Breast epithelium (tissue), 4 donors: Measurements from ENCODE around the gene CDKN1A. TPM values are rescaled to one million over a fixed set of nuclear protein-coding genes. Genes with fewer than 3 reads are reported as not detected.

Experiments used
- DNase-seq, 2 donors: peaks; one replicate each; pipeline ENCODE4 v3.0.0-alpha.2; 2019; ENCODE audit warnings: low spot score in 2 of 2
- H3K27ac ChIP-seq, 2 donors: fragments of 200-600 bp; sonication (generic) in 1 of 2; one replicate each; pipeline ENCODE4 v1.5.1; 2016 to 2019; ENCODE audit warnings: mild to moderate bottlenecking in 1 of 2
- H3K27me3 ChIP-seq, 2 donors: fragments of 200-600 bp; sonication (generic) in 1 of 2; one replicate each; pipeline versions ENCODE4 v1.5.1 to v1.6.0; 2017 to 2019; ENCODE audit warnings: control low read depth in 1 of 2, mild to moderate bottlenecking in 1 of 2
- H3K36me3 ChIP-seq: fragments of 200-600 bp; one replicate; pipeline ENCODE4 v1.5.1; 2019
- H3K4me1 ChIP-seq, 2 donors: fragments of 200-600 bp; sonication (generic); one replicate each; pipeline ENCODE4 v1.5.1; 2016 to 2019; ENCODE audit warnings: control low read depth in 1 of 2
- H3K4me3 ChIP-seq, 3 donors: fragments of 200-600 bp; sonication (generic); 1 replicate in 2 of 3; 2 replicates in 1 of 3; pipeline ENCODE4 v1.5.1; 2016 to 2019; ENCODE audit warnings: mild to moderate bottlenecking in 3 of 3, moderate library complexity in 2 of 3
- H3K9me3 ChIP-seq, 2 donors: fragments of 200-600 bp; sonication (generic) in 1 of 2; one replicate each; pipeline ENCODE4 v1.5.1; 2016 to 2019; ENCODE audit warnings: control low read depth in 1 of 2
- POLR2A ChIP-seq: fragments of 450-650 bp; IDR thresholded peaks from one replicate; pipeline ENCODE4 v1.6.1; 2016; ENCODE audit warnings: antibody characterized with exemption, mild to moderate bottlenecking, moderate library complexity
- POLR2AphosphoS5 ChIP-seq, 3 donors: sonication (generic); formaldehyde crosslinking; IDR thresholded peaks; one replicate each; pipeline ENCODE4 v1.6.1; 2017; ENCODE audit warnings: antibody characterized with exemption in 3 of 3
- intact Hi-C: fragments of 100-400 bp; cut with DNase I; formaldehyde crosslinking; loops from one replicate; pipeline ENCODE4 v1.15.1; 2023; ENCODE audit warnings: low total_unique reads
- total RNA-seq, 3 donors: library from RNA; depleted of rRNA; stranded (reverse); fragments of >200 nt; gene quantifications; one replicate each; pipeline ENCODE4 v1.1.0, GENCODE V29; 2016
- TF ChIP-seq, protein P1 (sequence below), 3 donors: fragments of 450-650 bp; IDR thresholded peaks; one replicate each; pipeline ENCODE4 v1.5.1; 2016 to 2017; ENCODE audit warnings: antibody characterized with exemption in 3 of 3, mild to moderate bottlenecking in 3 of 3, moderate library complexity in 3 of 3

The CDKN1A gene
- total RNA-seq, 3 donors from 2014 or later, result 125 to 144 (median 143) TPM

DNA sequence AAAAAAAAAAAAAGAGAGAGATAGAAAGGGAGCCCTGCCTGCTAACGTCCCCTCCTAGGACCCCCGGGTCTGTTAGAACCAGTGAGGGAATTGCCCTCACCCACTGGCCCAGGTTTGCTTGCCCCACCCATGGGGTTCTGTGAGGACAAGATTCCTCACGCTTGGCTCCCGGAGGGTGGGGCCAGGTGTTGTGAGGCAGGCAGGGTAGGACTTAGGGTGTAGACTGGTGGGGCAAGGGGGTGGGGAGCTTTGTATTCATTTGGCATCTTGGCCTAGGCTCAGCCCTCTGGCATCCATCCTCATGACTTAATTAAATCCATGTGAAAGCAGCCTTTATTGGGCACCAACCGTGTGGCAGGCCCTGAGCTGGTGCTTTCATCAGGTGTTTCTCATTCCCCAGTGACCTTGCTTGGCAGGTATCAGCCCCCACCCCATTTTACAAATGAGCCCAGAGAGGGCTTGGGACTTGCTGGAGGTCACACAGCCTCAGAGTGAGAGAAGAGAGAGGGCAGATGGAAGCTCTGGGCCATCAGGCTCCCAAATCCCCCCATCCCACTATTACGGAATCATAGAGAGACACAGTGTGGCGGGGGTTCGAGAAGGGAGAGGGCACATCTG is 38.1 kb downstream of the CDKN1A start:
- Histone ChIP-seq H3K4me3 (no peak overlapping the region), H3K4me1 (no peaks in the 10 kb centered on the region), H3K9me3 (no peaks in the 10 kb centered on the region), H3K27me3 (no peaks in the 10 kb centered on the region), H3K36me3 (no peaks in the 10 kb centered on the region), H3K27ac (no peak overlapping the region)
- TF ChIP-seq POLR2AphosphoS5 (IDR thresholded peaks at IDR 0.05) (no peak), POLR2A (no peak)
- TF ChIP-seq, protein P1, sequence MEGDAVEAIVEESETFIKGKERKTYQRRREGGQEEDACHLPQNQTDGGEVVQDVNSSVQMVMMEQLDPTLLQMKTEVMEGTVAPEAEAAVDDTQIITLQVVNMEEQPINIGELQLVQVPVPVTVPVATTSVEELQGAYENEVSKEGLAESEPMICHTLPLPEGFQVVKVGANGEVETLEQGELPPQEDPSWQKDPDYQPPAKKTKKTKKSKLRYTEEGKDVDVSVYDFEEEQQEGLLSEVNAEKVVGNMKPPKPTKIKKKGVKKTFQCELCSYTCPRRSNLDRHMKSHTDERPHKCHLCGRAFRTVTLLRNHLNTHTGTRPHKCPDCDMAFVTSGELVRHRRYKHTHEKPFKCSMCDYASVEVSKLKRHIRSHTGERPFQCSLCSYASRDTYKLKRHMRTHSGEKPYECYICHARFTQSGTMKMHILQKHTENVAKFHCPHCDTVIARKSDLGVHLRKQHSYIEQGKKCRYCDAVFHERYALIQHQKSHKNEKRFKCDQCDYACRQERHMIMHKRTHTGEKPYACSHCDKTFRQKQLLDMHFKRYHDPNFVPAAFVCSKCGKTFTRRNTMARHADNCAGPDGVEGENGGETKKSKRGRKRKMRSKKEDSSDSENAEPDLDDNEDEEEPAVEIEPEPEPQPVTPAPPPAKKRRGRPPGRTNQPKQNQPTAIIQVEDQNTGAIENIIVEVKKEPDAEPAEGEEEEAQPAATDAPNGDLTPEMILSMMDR (IDR thresholded peaks at IDR 0.05), result no peak
- intact Hi-C loops, result no loop called here
- DNase-seq, result peak in 1 of 2 donors; percentile 14

DNA sequence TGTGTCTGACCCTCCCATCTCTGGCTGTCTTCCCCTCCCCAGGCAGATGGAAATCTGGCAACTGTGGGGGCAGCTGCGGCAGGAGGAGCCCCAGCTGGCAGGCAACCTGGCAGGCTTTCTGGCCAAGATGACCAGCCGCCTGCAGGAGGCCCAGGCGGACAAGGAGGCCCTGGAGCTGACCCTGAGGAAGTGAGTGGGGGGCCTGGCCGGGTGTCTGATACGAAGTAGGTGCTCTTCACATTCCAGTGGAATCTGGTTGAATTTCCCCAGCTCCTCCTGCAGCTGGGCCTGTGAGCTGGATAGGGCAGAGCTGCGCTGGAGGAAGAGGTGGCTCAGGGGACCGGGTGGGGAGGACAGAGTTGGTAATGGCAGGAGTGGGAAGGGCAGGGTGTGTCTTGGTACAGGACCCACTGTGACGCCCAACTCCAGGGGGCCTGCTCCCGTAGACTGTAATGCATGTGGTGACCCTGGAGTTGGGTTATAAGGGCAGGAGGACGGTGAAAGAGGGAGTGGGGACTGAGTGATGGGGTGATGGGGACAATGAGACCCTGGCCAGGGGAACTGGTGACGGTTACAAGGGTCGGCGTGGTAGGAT is 38.8 kb downstream of the CDKN1A start:
- TF ChIP-seq, protein P1 (IDR thresholded peaks at IDR 0.05), result no peak
- no peak for TF ChIP-seq POLR2A
- TF ChIP-seq POLR2AphosphoS5 (IDR thresholded peaks at IDR 0.05), result no peak
- no peak for DNase-seq
- intact Hi-C loops, result no loop called here

DNA sequence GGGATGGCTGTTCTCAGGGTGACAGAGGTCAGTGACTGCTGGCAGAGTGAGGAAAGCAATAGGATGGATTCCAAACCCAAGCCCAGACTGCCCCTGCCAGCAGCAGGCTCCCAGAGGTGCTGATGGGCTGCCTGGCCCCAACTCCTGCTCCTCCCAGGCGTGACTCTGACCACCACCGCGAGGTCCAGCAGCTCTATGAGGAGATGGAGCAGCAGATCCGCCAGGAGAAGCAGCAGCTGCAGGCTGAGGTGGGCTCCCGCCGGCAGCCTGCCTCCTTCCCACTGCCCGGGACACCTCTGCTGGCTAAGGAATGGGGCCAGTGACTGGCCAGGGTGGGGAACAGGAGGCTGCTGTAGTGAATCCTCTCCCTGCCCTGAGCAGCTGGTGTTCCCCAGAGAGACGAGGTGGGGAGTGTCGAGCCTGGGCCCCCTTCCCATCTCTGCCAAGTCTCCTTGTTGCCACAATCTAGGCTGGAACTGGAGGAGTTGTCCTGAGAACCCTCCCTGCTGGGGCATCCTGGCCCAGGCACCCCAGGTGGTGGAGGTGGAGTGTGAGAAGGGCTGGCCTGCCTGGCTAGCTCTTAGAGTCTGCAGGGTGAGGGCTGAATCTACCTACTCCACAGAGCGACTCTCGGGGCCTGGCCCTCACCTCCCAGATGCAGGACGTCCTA is 39.5 kb downstream of the CDKN1A start:
- TF ChIP-seq POLR2AphosphoS5 (IDR thresholded peaks at IDR 0.05), result no peak
- TF ChIP-seq POLR2A, result no peak
- TF ChIP-seq, protein P1 (IDR thresholded peaks at IDR 0.05), result no peak
- no peak overlapping the region for H3K4me3 ChIP-seq
- no peaks in the 10 kb centered on the region for H3K36me3 ChIP-seq
- no peaks in the 10 kb centered on the region for H3K9me3 ChIP-seq
- no peaks in the 10 kb centered on the region for H3K4me1 ChIP-seq
- DNase-seq, result peak in 1 of 2 donors; percentile 42
- H3K27me3 ChIP-seq, result no peaks in the 10 kb centered on the region
- intact Hi-C loops, result no loop called here
- H3K27ac ChIP-seq, result no peak overlapping the region

More for the DNA sequence above, 38.8 kb downstream of the CDKN1A start:
- no peaks in the 10 kb centered on the region for H3K36me3 ChIP-seq
- H3K27me3 ChIP-seq, result no peaks in the 10 kb centered on the region
- H3K27ac ChIP-seq, result no peak overlapping the region
- H3K9me3 ChIP-seq, result no peaks in the 10 kb centered on the region
- H3K4me1 ChIP-seq, result no peaks in the 10 kb centered on the region
- H3K4me3 ChIP-seq, result no peak overlapping the region

DNA sequence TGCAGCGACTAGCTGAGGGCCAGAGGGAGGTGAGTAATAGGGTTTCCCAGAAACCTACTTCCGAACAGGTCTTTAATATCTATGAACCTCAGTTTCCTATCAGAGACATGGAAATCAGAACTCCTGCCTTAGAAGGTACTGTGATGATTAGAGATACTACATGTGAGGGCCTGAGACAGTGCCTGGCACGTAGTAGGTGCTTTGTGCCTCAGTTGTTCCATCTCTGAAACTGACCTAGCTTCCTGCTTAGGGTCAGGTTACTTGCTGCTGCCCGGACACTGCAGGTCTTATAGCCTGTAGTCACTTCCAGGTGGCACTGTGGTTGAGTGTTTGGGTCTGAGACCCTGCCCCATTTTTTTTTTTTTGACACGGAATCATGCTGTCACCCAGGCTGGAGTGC is 40.0 kb downstream of the CDKN1A start:
- TF ChIP-seq, protein P1 (IDR thresholded peaks at IDR 0.05), result no peak
- TF ChIP-seq POLR2A, result no peak
- TF ChIP-seq POLR2AphosphoS5 (IDR thresholded peaks at IDR 0.05), result no peak
- peak in 1 of 2 donors; percentile 5 for DNase-seq
- no peaks in the 10 kb centered on the region for H3K36me3 ChIP-seq
- no peak overlapping the region for H3K27ac ChIP-seq
- no peaks in the 10 kb centered on the region for H3K4me1 ChIP-seq
- H3K9me3 ChIP-seq, result no peaks in the 10 kb centered on the region
- intact Hi-C loops, result no loop called here
- H3K27me3 ChIP-seq, result no peaks in the 10 kb centered on the region
- no peak overlapping the region for H3K4me3 ChIP-seq

DNA sequence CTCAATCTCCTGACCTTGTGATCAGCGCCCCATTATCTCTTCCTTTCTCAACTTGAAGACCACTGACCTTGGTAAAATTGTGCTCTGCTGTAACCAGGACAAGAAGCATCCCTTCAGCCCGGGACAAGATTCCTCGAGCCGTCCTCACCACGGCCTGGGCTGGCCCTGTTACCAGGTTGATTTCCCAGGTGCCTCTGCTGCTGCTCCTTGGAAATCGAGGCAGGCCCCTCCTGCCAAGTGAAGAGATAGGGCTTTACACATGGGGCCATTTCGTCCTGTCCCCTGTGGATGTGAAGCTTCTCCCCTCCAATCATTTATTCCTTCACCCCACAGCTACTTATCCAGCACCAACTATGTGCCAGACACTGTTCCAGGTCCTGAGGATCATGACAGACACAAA is 40.6 kb downstream of the CDKN1A start:
- Histone ChIP-seq H3K9me3 (no peaks in the 10 kb centered on the region), H3K27me3 (no peaks in the 10 kb centered on the region), H3K4me1 (no peaks in the 10 kb centered on the region), H3K27ac (no peak overlapping the region), H3K4me3 (no peak overlapping the region), H3K36me3 (no peaks in the 10 kb centered on the region)
- intact Hi-C loops, result no loop called here
- peak in 1 of 2 donors; percentile 12 for DNase-seq
- no peak for TF ChIP-seq POLR2A
- TF ChIP-seq, protein P1 (IDR thresholded peaks at IDR 0.05), result no peak
- TF ChIP-seq POLR2AphosphoS5 (IDR thresholded peaks at IDR 0.05), result no peak
